T follicular helper cell (primary cell): ENCODE results near the gene SLCO2B1.
"Not testable (repeated sequence)": the region's sequence is repeated elsewhere in the genome, so short reads cannot be mapped to it uniquely, and the experiment has no call there.

ENCODE experiments used
- DNase-seq: peaks from one replicate; pipeline ENCODE4 v3.0.0-alpha.2; 2020; ENCODE audit warnings: low read depth
- total RNA-seq, 2 experiments: gene quantifications; one replicate each; lab custom pipeline; 2026; lab: John Stamatoyannopoulos, UW

SLCO2B1 gene, protein sequence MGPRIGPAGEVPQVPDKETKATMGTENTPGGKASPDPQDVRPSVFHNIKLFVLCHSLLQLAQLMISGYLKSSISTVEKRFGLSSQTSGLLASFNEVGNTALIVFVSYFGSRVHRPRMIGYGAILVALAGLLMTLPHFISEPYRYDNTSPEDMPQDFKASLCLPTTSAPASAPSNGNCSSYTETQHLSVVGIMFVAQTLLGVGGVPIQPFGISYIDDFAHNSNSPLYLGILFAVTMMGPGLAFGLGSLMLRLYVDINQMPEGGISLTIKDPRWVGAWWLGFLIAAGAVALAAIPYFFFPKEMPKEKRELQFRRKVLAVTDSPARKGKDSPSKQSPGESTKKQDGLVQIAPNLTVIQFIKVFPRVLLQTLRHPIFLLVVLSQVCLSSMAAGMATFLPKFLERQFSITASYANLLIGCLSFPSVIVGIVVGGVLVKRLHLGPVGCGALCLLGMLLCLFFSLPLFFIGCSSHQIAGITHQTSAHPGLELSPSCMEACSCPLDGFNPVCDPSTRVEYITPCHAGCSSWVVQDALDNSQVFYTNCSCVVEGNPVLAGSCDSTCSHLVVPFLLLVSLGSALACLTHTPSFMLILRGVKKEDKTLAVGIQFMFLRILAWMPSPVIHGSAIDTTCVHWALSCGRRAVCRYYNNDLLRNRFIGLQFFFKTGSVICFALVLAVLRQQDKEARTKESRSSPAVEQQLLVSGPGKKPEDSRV
- total RNA-seq = 0 reads per million in 2 experiments

DNA sequence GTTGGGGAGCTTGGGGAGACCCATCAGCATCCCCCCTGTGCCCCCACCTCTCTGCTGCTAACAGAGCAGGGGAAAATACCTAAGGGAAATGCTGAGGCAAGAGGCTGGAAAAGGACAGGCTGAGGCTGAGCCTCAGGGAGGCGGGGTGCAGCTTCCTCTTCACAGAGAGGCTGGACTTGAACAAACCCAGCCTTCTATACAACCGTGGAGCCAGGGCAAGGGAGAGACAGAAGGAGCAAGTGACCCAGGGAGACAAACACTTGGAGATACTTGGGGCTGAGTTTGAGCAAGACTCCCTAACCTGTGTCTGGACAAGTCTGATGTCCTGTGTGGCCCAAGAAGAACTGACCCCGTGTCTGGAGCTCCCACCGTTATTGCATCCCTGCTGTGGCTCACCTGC, at the start of gene SLCO2B1:
TSS of gene SLCO2B1 (plus strand) at position 229 of the 400 bp plus-strand sequence. CDS start 275 bp downstream, outside the sequence.
- no peak for DNase-seq

DNA sequence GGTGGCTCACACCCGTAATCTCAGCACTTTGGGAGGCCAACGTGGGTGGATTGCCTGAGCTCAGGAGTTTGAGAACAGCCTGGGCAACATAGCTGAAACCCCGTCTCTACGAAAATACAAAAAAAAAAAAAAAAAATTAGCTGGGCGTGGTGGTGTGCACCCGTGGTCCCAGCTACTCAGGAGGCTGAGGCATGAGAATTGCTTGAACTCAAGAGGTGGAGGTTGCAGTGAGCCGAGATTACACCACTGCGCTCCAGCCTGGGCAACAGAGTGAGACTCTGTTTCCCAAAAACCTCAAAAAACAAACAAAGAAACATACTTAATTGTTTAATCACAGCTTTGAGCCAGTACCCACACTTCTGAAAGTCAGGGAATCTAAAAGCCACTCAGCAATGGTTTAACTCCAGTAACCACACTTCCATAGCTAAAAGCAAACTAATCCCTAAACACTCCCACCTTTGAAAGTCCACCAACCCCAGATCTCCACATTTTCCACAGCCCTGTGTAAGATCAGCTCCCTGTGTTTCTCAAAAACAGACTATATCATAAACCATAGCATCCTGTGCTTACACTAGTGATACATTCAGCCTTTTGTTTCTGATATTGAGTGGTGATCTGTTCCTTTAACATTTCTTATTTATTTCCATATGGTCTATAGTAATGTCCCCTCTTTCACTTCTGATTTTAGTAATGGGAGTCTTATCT, 49.3 kb upstream of the SLCO2B1 start:
- DNase-seq = no peak

DNA sequence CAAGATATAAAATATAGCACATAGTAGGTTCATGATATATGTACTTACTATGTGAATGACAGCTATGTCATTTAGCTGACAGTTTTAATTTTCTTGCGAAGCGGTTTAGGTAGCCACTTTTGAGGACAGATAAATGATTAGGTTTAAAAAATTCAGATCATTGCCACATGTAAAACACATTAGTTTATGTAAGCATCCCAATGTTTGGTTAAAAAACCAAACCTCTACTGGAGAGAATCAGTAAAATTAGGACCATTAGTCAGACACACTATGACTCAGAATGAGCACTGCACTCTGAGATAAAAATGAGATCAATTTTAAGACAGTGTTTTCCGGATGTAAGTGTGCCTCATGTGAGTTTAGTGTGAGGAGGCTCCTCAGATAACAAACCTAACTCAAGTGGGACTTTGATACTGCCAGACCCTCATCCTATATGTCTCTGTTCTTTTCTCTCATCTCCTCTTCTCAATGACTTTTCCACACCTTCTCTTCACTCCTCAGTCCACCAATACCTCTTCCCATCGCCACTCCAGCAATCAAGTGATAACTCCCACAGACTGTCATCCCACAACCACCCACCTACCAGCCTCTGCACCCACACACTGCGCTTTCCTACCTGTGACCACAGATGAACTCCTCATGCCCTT, 47.4 kb upstream of the SLCO2B1 start:
- no peak for DNase-seq

DNA sequence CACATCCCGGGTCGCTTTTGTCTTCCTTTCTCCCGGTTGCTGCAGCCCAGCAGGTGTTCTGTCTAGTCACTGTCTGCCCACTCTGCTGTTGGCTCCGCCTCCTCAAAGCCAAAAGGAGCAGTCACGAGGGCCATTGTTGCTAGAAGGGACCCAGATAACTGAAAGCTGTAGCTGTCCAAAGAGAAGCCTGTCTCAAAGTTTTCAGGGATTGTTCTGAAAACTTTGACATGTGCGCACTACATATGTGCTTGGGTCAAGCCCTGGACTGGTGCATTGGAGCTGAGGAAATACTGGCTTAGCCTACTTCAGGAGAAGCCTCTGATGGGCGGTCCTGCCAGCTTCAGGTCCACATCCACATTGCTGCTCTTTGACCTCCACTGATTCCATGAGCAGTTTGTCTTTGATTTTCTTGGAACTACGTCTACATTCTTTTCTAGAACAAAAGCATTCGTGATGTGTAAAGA, 45.4 kb upstream of the SLCO2B1 start:
- no peak for DNase-seq

DNA sequence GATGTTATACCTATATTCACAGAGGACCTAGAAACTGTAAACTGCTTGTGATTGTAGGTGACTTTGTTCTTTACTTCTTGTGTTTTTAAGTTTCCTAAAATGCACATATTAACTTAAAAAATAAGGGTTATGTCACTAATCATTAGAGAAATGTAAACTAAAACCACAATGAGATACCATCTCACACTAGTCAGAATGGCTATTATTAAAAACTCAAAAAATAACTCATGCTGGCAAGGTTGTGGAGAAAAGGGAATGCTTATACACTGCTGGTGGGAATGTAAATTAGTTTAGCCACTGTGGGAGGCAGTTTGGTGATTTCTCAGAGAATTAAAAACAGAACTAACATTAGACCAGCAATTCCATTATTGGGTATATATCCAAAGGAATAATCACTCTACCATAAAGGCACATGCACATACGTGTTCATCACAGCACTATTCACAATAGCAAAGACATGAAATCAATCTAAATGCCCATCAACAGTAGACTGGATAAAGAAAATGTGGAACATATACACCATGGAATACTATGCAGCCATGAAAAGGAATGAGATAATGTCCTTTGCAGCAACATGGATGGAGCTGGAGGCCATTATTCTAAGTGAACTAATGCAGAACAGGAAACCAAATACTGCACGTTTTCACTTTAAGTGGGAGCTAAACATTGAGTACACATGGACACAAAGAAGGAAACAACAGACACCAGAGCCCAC, 44.8 kb upstream of the SLCO2B1 start:
- not testable (repeated sequence) for DNase-seq

DNA sequence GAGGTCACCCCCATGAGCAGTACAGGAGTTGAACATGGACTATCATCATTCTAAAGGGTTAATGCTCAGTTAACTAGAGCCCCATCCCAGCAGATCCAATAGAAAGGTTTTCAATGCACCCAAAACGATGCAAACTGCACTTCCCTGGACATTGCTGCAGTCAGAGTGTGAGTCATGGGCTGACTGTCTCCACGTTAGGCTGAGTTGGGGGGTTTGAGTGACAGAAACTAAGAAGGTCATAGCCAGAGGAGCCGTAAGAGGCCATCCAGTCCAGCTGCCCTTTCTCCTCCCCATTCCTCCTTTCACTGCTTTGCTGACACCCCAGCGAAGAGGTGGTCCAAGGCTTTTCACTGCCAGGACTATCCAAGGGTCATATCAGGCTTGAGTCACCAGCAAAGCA, 43.7 kb upstream of the SLCO2B1 start:
- no peak for DNase-seq

DNA sequence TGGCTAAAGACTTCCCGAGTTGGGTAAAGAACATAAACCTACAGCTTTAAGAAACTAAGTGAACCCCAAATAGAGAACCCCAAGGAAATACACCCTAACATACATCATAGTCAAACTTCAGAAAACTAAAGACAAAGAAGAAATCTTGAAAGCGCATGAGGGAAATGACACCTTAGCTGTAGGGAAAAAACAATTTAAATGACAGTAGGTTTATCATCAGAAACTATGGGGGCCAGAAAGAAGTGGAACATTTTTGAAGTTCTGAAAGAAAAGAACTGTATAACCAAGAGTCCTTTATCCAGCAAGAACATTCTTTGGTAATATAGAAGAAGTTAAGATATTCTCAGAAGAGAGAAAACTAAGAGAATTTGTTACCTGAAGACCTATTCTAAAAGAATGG, 38.7 kb upstream of the SLCO2B1 start:
- no peak for DNase-seq

DNA sequence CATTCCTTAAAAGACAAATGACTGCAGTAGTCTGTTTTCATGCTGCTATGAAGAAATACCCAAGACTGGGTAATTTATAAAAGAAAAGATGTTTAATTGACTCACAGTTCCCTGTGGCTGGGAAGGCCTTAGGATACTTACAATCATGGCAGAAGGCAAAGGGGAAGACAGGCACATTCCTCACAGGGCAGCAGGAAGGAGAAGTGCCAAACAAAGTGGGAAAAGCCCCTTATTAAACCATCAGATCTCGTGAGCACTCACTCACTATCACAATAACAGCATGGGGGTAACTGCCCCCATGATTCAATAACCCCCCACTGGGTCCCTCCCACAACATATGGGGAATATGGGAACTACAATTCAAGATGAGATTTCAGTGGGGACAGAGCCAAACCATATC, 37.9 kb upstream of the SLCO2B1 start:
- no peak for DNase-seq

DNA sequence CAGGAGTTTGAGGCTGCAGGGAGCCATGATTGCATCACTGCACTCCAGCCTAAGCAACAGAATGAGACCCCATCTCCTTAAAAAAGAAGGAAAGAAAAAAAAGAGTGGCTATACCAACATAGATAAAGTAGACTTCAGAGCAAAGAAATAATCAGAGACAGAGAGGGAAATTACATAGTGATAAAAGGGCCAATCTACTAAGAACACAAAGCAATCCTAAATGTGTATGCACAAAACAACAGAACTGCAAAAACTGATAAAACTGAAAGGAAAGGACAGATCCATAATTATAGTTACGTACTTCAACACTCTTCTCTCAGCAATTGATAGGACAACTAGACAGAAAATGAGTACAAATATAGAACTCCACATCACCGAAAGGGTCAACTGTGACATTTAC, 36.4 kb upstream of the SLCO2B1 start:
- DNase-seq = no peak

DNA sequence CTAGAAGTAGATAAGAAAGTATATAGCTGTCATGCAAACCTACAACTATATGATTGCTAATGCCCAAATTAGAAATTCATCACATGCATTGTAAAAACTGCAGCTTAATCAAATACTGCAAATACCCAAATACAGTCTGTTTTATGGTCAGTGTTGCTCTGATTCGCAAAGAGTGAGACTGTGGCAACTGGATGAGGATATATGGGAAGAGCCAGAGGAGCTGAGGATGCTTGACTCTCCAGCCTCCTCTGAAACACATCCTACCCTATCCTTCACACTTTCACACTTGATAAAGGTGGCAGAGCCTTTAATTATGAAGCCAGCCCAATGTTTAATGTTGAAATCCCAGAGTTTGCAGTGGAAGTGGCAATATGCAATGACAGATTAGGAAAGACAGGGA, 32.3 kb upstream of the SLCO2B1 start:
- no peak for DNase-seq

DNA sequence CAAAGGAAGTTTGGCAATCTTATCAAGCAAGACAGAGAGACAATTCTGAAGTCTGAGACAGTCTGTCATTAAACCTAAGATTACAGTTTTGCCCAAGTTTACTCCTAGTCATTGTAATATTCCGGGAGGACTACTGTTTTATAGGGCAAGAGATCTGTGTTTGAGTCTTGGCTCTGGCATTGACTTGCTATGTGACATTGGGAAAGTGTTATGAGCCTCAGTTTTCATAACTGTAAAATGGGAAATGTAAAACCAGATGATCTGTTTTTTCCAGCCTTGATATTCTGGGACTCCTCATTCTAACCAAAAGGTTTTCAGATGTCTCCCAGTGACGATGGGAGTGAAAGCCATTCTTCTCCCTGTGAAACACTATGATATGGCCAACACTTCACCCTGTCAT, 24.3 kb upstream of the SLCO2B1 start:
- no peak for DNase-seq

DNA sequence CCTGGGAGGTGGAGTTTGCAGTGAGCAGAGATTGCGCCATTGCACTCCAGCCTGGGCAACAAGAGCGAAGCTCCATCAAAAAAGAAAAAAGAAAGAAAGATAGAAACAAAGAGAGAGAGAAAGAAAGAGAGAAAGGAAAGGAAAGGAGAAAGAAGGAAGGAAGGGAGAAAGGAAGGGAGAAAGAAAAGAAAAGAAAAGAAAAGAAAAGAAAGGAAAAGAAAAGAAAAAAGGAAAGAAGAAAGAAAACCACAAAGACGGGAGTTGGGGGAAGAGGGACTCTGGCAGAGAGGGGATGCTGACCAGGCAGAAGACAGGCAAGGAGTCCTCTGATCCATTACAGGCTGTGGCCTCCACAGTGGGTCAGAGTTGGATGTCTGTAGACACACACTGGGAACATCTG, 18.8 kb upstream of the SLCO2B1 start:
- no peak for DNase-seq

DNA sequence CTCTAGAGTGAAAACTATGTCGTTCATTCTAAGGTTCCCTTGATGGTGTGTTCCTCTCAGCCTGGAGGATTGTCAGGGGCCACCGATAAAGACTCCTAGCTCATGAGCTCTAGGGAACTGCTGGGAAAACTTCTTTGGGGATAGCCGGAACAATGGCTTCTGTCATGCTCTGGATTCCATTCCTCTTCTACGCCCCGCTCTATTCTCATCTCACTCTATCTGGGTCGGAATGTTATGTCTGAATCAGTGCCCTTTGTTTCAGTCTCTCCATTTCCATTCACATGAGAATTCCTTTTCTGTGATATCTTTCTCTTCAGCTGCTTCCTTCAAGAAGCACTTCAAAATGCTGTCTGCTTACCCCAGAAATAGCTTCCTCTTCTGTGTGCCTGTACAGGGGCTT, 16.9 kb upstream of the SLCO2B1 start:
- DNase-seq = no peak

DNA sequence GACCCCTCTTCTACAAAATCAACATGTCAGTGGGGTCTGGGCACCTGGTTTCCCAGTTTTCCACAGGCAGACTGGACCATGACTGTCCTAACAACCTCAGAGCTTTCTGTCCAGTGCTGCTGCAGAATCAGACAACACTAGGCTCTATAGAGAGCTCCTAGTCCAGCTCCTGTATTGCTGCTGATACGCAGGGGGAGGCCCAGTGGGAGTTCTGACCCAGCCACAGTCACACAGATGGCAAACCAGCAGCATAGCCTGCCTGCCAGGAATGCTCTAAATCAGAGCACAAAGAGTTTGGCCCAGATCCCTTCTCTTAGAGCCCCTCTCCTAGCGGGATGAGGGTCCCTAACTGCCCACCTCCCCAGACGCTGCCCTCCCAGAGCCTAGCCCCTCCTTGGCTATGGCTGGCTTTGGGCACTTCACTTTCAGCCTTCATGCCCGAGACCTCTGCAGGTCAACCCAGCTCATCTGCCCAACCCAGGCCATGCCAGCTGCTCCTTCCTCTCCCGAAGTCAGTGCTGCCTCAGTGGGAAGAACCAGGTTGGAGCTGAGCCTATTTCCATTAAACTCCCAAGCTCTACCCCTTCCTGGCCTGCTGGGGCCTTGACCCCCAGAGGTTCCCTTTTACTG, 15.8 kb upstream of the SLCO2B1 start:
- no peak for DNase-seq

DNA sequence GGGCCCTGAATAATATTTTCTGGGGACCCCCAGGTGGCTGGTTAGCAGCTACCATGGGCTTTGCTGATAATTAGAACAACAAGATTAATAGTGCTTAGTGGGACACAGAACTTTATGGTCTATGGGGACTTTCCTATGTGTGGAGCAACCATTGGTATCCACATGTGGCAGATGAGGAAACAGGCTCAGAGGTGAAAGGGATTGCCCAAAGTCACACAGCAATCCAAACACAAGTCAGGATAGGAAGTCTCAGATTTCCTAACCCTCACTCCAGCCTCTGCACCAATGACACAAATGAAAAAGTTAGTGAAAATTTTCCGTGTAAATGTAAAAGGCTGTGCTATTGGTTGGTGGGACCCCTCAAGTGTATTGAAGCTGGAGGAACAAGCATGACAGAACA, 15.3 kb upstream of the SLCO2B1 start:
- DNase-seq = no peak

DNA sequence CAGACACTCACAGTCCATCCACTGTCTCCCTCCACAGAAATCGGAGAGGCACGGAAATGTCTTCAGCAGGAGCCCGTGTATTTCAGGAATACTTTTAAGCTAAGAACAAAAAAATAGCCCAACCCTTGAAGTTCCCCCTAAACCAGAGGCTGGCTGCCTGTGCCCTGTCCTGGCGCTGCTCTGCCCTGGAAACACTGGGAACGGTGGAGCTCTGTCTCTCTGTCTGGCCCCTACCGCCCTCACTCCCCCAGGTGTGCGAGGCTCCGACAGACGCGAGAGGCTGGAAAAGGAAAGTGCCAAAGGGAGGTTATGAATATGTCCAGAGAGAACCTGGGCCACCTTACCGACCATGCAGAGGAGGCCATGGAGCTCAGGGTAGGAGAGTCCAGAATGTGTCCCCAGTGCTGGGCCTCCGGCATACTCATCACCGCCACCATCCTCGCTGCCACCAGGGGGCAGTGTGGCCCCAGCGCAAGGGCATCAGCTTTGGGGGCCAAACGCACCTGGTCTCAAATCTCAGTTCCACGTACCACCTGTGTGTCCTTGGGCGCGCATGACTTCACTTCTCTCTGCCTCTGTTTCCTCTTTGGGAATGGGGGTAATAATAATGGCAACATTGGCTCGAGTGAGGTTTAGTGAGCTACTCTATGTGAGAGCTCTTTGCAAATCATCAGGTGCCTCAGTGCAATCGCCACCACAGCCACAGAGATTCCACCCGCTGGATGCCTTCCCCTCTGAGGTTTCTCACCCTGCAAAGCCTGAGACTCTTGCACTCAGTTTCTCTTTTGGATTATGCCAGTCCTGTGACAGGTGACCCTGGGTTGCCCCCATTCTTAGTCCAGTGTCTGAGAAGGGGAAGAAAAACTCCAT, 10.4 kb upstream of the SLCO2B1 start:
- peak; percentile 68 for DNase-seq

DNA sequence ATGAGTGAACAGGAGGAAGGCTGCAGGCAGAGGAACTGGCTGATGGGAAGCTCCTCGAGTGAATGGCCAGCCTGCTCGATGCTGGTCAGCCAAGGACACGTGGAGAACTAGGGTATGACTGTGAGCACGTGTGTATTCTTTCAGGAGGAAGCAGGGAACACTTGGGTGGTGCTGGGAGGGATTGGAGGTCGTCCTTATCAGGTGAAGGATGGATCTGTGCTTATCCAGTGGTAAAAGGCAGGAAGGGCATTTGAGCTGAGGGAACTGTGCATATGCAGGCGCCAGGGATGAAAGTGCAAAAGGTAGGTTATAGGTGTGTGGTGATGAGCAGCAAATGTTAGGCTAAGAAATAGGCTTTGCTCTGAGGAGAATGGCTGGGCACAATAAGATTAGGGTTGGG, 9.7 kb upstream of the SLCO2B1 start:
- no peak for DNase-seq

DNA sequence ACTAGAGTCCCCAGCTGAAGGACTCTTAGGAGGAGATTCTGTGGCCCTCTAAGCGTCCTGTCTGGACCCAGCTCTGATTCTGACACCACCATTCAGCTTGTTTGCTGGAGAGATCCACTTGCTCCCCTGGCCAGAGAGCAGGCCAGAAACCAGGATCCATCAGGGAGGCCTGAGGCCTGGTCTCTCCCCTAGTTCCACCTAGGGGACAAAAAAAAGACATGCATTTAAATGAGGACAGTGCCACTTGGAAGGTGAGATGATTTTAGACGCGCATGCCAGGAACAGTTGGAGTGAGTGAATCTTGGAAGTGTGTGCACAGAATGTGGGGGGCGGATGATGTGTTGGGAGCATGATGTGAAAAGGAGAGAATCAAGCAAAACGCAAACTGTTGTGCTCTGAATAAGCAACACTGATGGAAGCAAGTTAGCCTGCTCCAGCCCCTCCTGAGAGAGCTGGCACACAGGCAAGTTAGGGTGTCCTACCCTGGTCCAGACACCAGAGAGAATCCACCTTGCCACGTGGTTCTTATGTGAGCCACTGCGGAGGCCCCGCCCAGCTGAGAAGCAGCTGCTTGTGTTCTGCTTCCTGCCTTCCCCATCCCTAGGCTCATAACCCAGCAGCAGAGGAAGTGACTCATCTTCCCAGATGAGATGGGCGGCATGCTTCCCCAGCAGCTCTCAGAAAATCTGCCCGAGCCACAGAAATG, 8.0 kb upstream of the SLCO2B1 start:
- DNase-seq = peak; percentile 46

DNA sequence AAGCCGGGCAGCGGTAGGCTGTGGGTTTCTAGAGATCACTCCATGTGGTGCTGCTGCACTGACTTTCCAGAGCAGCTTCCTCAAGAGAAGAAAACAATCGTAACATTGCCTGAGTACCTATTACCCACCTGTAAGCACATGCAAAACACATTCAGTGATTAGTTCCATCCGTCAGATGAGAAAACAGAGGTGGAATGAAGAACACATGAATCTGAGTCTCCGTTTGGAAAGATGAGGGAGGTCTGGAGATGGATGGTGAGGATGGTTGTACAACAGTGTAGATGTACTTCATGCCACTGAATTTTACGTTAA, 7.5 kb upstream of the SLCO2B1 start:
- no peak for DNase-seq

DNA sequence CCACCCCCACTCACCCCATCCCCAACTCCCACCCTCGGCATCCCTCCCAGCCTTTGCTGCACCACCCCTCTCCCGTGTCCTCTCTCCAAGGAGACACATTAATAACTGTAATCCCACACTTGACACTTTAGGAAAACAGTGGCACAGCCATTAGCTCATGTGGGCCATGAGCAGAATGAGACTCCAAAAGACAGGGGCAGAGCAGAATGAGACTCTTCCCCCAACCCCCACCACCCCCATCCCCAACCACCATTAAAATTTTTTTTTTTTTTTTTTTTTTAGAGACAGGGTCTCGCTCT, 6.2 kb upstream of the SLCO2B1 start:
- DNase-seq = no peak
